K562 (cell line): ENCODE data around the gene FBXW12. TPM values are rescaled to one million over a fixed set of nuclear protein-coding genes. Genes with fewer than 3 reads are reported as not detected.

ENCODE experiments used
- BCL6 ChIP-seq: fragments of 250-450 bp; sonication (Bioruptor Pico); IDR thresholded peaks from 2 replicates; pipeline ENCODE4 v1.4.0; 2020
- BRD9 ChIP-seq: fragments of 450-650 bp; IDR thresholded peaks from 2 replicates; pipeline ENCODE4 v1.6.1; 2018; ENCODE audit warnings: low read depth; ENCODE audit not compliant: partially characterized antibody
- KDM4B ChIP-seq, 2 experiments: fragments of 450-650 bp in 1 of 2; sonication (generic) in 1 of 2; IDR thresholded peaks; 2 replicates each; pipeline ENCODE4 v1.6.1; 2016 to 2017; ENCODE audit warnings: borderline replicate concordance in 2 of 2, antibody characterized with exemption in 1 of 2, low read depth in 1 of 2, mild to moderate bottlenecking in 1 of 2
- PHF8 ChIP-seq: fragments of 200-600 bp; sonication (generic); IDR thresholded peaks from 2 replicates; pipeline ENCODE4 v1.6.1; 2012; ENCODE audit warnings: mixed run types, mild to moderate bottlenecking, inconsistent platforms, low read length, moderate library complexity, borderline replicate concordance
- RAD51 ChIP-seq: fragments of 450-650 bp; IDR thresholded peaks from 2 replicates; pipeline ENCODE4 v1.7.1; 2016; ENCODE audit warnings: low read depth, mild to moderate bottlenecking, borderline replicate concordance
- TBP ChIP-seq: optimal IDR thresholded peaks from 2 replicates; pipeline ENCODE3; 2011; ENCODE audit warnings: low read depth, low read length, improper control_type of control experiment
- TOE1 ChIP-seq, 2 experiments: fragments of 450-650 bp in 1 of 2; sonication (generic) in 1 of 2; formaldehyde crosslinking in 1 of 2; IDR thresholded peaks; 2 replicates each; pipeline versions ENCODE4 v1.7.1 to v1.8.0; 2016 to 2022; ENCODE audit warnings: borderline replicate concordance in 2 of 2, mild to moderate bottlenecking in 2 of 2, antibody characterized with exemption in 1 of 2, inconsistent platforms in 1 of 2, low read depth in 1 of 2, missing genetic modification reagents in 1 of 2, moderate library complexity in 1 of 2
- ZNF583 ChIP-seq: fragments of 250-450 bp; sonication (Bioruptor Pico); IDR thresholded peaks from 2 replicates; pipeline ENCODE4 v1.4.0; 2020
- ZNF785 ChIP-seq: fragments of 250-450 bp; sonication (Bioruptor Pico); IDR thresholded peaks from 2 replicates; pipeline ENCODE4 v1.4.0; 2020; ENCODE audit warnings: mild to moderate bottlenecking
- polyA plus RNA-seq, 8 experiments: library from polyadenylated mRNA; depleted of rRNA in 4 of 8; stranded (reverse) in 5 of 8; unstranded in 3 of 8; fragments of >200 nt; fragmentation: Nextera tagmentation in 2 of 8; fragmentation: Illumina TruSeq in 1 of 8; extraction: Ambion mirVana in 2 of 8; extraction: Trizol in 1 of 8; gene quantifications; 2 replicates each; pipeline versions ENCODE4 v1.2.1 to v1.2.3, GENCODE V29; 2011 to 2014; ENCODE audit warnings: inconsistent platforms in 1 of 8, missing spikeins in 1 of 8
- total RNA-seq, 7 experiments: library from RNA; depleted of rRNA in 6 of 7; stranded (reverse); fragments of >200 nt in 6 of 7; fragmentation: Illumina TruSeq in 2 of 7; extraction: Trizol in 2 of 7; gene quantifications; 2 replicates each; pipeline versions ENCODE4 v1.2.1 to v1.2.3, GENCODE V29; 2011 to 2021; ENCODE audit warnings: low replicate concordance in 1 of 7
- TF ChIP-seq, protein P1 (sequence below): sonication (generic); formaldehyde crosslinking; IDR thresholded peaks from 2 replicates; pipeline ENCODE4 v1.8.1; 2023; ENCODE audit warnings: mild to moderate bottlenecking, missing genetic modification reagents
- TF ChIP-seq, protein P2 (sequence below): fragments of 250-450 bp; sonication (Bioruptor Pico); IDR thresholded peaks from 2 replicates; pipeline ENCODE4 v1.8.0; 2021; ENCODE audit warnings: moderate library complexity, mild to moderate bottlenecking, inconsistent platforms
- TF ChIP-seq, protein P3 (sequence below), 2 experiments: fragments of 450-650 bp; formaldehyde crosslinking in 1 of 2; IDR thresholded peaks; 2 replicates each; pipeline versions ENCODE4 v1.4.0 to v1.6.1; 2014 to 2020; ENCODE audit warnings: mild to moderate bottlenecking in 2 of 2, borderline replicate concordance in 1 of 2, low read depth in 1 of 2
- TF ChIP-seq, protein P4 (sequence below): fragments of 450-650 bp; formaldehyde crosslinking; IDR thresholded peaks from 2 replicates; pipeline ENCODE4 v1.4.0; 2020; ENCODE audit warnings: mild to moderate bottlenecking, moderate library complexity

FBXW12 gene
- total and polyA plus RNA-seq, 9 of the 15 experiments (the other 6 are each of a cell fraction or from before 2014, with no cell fraction given), result 0.04 to 0.07 (median 0.06) TPM; not detected in 6

DNA sequence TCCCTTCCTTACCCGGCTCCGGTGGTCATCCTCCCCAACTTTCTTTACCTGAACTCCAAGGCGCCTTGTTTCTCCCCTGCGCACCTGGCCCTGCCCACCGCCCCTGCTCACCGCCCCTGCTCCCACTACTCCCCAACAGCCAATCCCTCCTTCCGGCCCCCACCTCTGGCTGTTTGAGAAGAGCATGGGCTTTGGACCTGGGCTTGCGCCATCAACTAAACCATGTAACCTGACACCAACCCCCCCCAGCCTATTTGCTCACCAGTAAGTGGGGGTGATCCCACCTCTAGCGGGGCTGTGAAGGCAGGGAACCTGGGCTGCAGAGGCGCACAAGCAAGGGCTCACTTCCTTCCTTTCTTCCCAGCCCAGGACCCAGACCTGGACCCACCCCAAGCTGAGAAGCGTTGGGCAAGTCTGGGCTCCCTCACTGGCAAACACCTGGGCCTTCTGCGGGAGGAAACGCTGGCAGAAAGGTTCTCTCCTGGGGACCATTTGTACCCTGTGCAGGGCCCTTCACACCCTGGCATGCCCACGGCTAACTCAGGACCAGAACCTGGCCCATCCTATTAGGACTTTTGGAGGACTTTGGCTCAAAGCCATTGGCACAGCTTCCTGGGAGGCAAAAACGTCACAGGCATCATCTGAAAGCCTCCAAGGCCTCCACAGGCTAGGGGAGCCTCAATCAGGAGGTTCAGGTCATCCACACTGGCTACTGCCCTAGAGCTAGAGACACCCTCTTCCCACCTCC is 58.1 kb downstream of the FBXW12 start, which contains the start of gene PLXNB1 (continued):
- TF ChIP-seq, protein P1, sequence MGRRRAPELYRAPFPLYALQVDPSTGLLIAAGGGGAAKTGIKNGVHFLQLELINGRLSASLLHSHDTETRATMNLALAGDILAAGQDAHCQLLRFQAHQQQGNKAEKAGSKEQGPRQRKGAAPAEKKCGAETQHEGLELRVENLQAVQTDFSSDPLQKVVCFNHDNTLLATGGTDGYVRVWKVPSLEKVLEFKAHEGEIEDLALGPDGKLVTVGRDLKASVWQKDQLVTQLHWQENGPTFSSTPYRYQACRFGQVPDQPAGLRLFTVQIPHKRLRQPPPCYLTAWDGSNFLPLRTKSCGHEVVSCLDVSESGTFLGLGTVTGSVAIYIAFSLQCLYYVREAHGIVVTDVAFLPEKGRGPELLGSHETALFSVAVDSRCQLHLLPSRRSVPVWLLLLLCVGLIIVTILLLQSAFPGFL (CRISPR knock-in tag), result no peak
- TF ChIP-seq TBP, result no peak
- no peak for TF ChIP-seq PHF8
- no peak for TF ChIP-seq ZNF583
- TF ChIP-seq, protein P2, sequence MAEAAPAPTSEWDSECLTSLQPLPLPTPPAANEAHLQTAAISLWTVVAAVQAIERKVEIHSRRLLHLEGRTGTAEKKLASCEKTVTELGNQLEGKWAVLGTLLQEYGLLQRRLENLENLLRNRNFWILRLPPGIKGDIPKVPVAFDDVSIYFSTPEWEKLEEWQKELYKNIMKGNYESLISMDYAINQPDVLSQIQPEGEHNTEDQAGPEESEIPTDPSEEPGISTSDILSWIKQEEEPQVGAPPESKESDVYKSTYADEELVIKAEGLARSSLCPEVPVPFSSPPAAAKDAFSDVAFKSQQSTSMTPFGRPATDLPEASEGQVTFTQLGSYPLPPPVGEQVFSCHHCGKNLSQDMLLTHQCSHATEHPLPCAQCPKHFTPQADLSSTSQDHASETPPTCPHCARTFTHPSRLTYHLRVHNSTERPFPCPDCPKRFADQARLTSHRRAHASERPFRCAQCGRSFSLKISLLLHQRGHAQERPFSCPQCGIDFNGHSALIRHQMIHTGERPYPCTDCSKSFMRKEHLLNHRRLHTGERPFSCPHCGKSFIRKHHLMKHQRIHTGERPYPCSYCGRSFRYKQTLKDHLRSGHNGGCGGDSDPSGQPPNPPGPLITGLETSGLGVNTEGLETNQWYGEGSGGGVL (CRISPR knock-in tag), result no peak
- no peak for TF ChIP-seq TOE1 (IDR thresholded peaks at IDR 0.05; ENCODE audit: borderline replicate concordance)
- TF ChIP-seq TOE1 (CRISPR knock-in tag; IDR thresholded peaks at IDR 0.05; ENCODE audit: borderline replicate concordance, low read depth), result no peak
- TF ChIP-seq BRD9, result no peak
- no peak for TF ChIP-seq RAD51
- no peak for TF ChIP-seq KDM4B (IDR thresholded peaks at IDR 0.05; ENCODE audit: borderline replicate concordance in 2 of 2, low read depth in 1 of 2)
- TF ChIP-seq BCL6 (CRISPR knock-in tag), result no peak
- no peak for TF ChIP-seq ZNF785 (CRISPR knock-in tag)
- TF ChIP-seq, protein P3, sequence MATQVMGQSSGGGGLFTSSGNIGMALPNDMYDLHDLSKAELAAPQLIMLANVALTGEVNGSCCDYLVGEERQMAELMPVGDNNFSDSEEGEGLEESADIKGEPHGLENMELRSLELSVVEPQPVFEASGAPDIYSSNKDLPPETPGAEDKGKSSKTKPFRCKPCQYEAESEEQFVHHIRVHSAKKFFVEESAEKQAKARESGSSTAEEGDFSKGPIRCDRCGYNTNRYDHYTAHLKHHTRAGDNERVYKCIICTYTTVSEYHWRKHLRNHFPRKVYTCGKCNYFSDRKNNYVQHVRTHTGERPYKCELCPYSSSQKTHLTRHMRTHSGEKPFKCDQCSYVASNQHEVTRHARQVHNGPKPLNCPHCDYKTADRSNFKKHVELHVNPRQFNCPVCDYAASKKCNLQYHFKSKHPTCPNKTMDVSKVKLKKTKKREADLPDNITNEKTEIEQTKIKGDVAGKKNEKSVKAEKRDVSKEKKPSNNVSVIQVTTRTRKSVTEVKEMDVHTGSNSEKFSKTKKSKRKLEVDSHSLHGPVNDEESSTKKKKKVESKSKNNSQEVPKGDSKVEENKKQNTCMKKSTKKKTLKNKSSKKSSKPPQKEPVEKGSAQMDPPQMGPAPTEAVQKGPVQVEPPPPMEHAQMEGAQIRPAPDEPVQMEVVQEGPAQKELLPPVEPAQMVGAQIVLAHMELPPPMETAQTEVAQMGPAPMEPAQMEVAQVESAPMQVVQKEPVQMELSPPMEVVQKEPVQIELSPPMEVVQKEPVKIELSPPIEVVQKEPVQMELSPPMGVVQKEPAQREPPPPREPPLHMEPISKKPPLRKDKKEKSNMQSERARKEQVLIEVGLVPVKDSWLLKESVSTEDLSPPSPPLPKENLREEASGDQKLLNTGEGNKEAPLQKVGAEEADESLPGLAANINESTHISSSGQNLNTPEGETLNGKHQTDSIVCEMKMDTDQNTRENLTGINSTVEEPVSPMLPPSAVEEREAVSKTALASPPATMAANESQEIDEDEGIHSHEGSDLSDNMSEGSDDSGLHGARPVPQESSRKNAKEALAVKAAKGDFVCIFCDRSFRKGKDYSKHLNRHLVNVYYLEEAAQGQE (IDR thresholded peaks at IDR 0.05; ENCODE audit: borderline replicate concordance), result no peak
- TF ChIP-seq, protein P3 (CRISPR knock-in tag; IDR thresholded peaks at IDR 0.05; ENCODE audit: low read depth), result no peak
- TF ChIP-seq, protein P4, sequence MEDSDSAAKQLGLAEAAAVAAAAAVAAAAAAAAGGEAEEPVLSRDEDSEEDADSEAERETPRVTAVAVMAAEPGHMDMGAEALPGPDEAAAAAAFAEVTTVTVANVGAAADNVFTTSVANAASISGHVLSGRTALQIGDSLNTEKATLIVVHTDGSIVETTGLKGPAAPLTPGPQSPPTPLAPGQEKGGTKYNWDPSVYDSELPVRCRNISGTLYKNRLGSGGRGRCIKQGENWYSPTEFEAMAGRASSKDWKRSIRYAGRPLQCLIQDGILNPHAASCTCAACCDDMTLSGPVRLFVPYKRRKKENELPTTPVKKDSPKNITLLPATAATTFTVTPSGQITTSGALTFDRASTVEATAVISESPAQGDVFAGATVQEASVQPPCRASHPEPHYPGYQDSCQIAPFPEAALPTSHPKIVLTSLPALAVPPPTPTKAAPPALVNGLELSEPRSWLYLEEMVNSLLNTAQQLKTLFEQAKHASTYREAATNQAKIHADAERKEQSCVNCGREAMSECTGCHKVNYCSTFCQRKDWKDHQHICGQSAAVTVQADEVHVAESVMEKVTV (CRISPR knock-in tag), result no peak
